Neural cell (in vitro differentiated cells): ENCODE results near the gene NUDT1.
"Not testable (repeated sequence)": the region's sequence is repeated elsewhere in the genome, so short reads cannot be mapped to it uniquely, and the experiment has no call there.

Experiments used
- EP300 ChIP-seq: fragments of 450-650 bp; conservative IDR thresholded peaks from 2 replicates; pipeline ENCODE4 v1.6.1; 2014; ENCODE audit warnings: antibody characterized with exemption, mild to moderate bottlenecking, moderate library complexity; ENCODE audit not compliant: poor library complexity, severe bottlenecking
- RAD21 ChIP-seq: fragments of 450-650 bp; conservative IDR thresholded peaks from 2 replicates; pipeline ENCODE4 v1.6.1; 2014; ENCODE audit warnings: antibody characterized with exemption, mild to moderate bottlenecking, moderate library complexity
- TF ChIP-seq, protein P1 (sequence below): fragments of 450-650 bp; IDR thresholded peaks from 2 replicates; pipeline ENCODE4 v1.5.1; 2014; ENCODE audit warnings: antibody characterized with exemption, mild to moderate bottlenecking, moderate library complexity; ENCODE audit not compliant: poor library complexity, severe bottlenecking

DNA sequence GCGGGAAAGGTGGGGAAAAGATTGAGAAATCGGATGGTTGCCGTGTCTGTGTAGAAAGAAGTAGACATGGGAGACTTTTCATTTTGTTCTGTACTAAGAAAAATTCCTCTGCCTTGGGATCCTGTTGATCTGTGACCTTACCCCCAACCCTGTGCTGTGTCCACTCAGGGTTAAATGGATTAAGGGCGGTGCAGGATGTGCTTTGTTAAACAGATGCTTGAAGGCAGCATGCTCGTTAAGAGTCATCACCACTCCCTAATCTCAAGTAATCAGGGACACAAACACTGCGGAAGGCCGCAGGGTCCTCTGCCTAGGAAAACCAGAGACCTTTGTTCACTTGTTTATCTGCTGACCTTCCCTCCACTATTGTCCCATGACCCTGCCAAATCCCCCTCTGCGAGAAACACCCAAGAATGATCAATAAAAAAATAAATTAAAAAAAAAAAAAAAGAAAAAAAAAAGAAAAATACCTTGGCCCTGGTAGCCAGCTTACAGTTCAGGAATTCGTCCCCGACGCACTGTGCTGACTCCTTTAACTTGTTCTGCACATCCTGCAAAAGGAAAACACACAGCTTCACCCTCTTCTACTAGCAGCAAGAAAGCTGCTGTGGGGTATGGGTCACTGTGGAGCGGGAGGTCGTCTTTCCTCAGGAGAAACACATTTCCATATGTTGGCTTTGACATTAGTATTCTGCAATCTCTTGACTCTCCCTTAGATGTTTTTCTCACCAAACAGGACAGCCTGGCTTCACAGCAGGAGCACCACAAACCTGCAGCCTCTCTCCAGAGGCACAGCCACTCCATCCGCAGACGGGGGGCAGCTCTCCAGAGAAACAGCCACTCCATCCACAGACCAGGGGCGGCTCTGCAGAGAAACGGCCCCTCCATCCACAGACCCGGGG is 27.3 kb downstream of the NUDT1 start:
- TF ChIP-seq EP300, RAD21: not testable (repeated sequence)
- TF ChIP-seq, protein P1, sequence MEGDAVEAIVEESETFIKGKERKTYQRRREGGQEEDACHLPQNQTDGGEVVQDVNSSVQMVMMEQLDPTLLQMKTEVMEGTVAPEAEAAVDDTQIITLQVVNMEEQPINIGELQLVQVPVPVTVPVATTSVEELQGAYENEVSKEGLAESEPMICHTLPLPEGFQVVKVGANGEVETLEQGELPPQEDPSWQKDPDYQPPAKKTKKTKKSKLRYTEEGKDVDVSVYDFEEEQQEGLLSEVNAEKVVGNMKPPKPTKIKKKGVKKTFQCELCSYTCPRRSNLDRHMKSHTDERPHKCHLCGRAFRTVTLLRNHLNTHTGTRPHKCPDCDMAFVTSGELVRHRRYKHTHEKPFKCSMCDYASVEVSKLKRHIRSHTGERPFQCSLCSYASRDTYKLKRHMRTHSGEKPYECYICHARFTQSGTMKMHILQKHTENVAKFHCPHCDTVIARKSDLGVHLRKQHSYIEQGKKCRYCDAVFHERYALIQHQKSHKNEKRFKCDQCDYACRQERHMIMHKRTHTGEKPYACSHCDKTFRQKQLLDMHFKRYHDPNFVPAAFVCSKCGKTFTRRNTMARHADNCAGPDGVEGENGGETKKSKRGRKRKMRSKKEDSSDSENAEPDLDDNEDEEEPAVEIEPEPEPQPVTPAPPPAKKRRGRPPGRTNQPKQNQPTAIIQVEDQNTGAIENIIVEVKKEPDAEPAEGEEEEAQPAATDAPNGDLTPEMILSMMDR = not testable (repeated sequence)
